Heart left ventricle (tissue), 16 donors: ENCODE data around the gene PRRX2. TPM values are rescaled to one million over a fixed set of nuclear protein-coding genes. Genes with fewer than 3 reads are reported as not detected.

Experiments used
- ATAC-seq, 4 donors: fragments of 200-7000 bp; cut with Tn5 transposase; one replicate each; pipeline ENCODE4 v1.9.1; 2020 to 2022; ENCODE audit warnings: moderate library complexity in 4 of 4, mild to moderate bottlenecking in 3 of 4, moderate number of reproducible peaks in 1 of 4
- DNase-seq, 5 donors: peaks; one replicate each; pipeline ENCODE4 v3.0.0-alpha.2; 2020
- H3K27ac ChIP-seq, 12 donors: fragments of 200-600 bp; sonication (generic) in 4 of 12; one replicate each; pipeline versions ENCODE4 v1.5.0 to v1.8.0; 2016 to 2022; ENCODE audit warnings: mild to moderate bottlenecking in 2 of 12
- H3K27me3 ChIP-seq, 9 donors: fragments of 200-600 bp; sonication (generic) in 2 of 9; one replicate each; pipeline versions ENCODE4 v1.5.1 to v1.8.0; 2016 to 2022; ENCODE audit warnings: mild to moderate bottlenecking in 3 of 9
- H3K36me3 ChIP-seq, 9 donors: fragments of 200-600 bp; sonication (generic) in 2 of 9; one replicate each; pipeline versions ENCODE4 v1.5.0 to v1.8.0; 2018 to 2022; ENCODE audit warnings: mild to moderate bottlenecking in 2 of 9
- H3K4me1 ChIP-seq, 12 donors: fragments of 200-600 bp; sonication (generic) in 4 of 12; one replicate each; pipeline versions ENCODE4 v1.5.0 to v1.8.0; 2016 to 2022; ENCODE audit warnings: mild to moderate bottlenecking in 3 of 12
- H3K4me3 ChIP-seq, 12 donors: fragments of 200-600 bp; sonication (generic) in 4 of 12; one replicate each; pipeline versions ENCODE4 v1.5.0 to v1.8.0; 2017 to 2022; ENCODE audit warnings: mild to moderate bottlenecking in 9 of 12, moderate library complexity in 4 of 12
- H3K9me3 ChIP-seq, 12 donors: fragments of 200-600 bp; sonication (generic) in 4 of 12; one replicate each; pipeline versions ENCODE4 v1.5.0 to v1.8.0; 2016 to 2022; ENCODE audit warnings: mild to moderate bottlenecking in 1 of 12
- POLR2A ChIP-seq, 2 donors: fragments of 450-650 bp; IDR thresholded peaks; one replicate each; pipeline ENCODE4 v1.6.1; 2017; ENCODE audit warnings: antibody characterized with exemption in 2 of 2, mild to moderate bottlenecking in 2 of 2, moderate library complexity in 2 of 2
- WGBS, 4 donors: extraction: QIAGEN DNeasy Blood & Tissue Kit in 2 of 4; methylation state at CpG; one replicate each; pipeline versions ENCODE4 v1.1.5 to v1.1.7; 2013 to 2018; 5-methylcytosine and 5-hydroxymethylcytosine counted together
- intact Hi-C, 10 donors: fragments of 100-400 bp; cut with DNase I; formaldehyde crosslinking; loops; one replicate each; pipeline versions ENCODE4 v1.11.1 to v1.14.2; 2022
- polyA plus RNA-seq, 2 donors: library from polyadenylated mRNA; stranded (reverse); fragments of 200-250 nt; gene quantifications; one replicate each; pipeline ENCODE4 v1.2.3, GENCODE V29; 2013
- total RNA-seq, 9 donors: library from RNA; depleted of rRNA in 2 of 9; stranded (reverse); fragments of >200 nt in 2 of 9; fragmentation: NEBNext Ultra II Directional in 3 of 9; extraction: Animal tissue kit (Norgen Biotek cat#: 25700) in 3 of 9; gene quantifications; one replicate each; pipeline versions ENCODE4 v1.1.0 to v1.2.4, GENCODE V29; 2016 to 2023
- TF ChIP-seq, protein P1 (sequence below), 12 donors: fragments of 200-600 bp; sonication (generic) in 4 of 12; IDR thresholded peaks; one replicate each; pipeline versions ENCODE4 v1.5.0 to v1.8.0; 2018 to 2022; ENCODE audit warnings: antibody characterized with exemption in 12 of 12, mild to moderate bottlenecking in 5 of 12
- donor health status: ischemic (EF 13 %, LVEDD 7.1; RV severe dilation, severe dysfunction).
- donor health status: healthy with polysubstance abuse.
- donor health status: DM: no; HTN: yes; CAD: no.
- donor health status: DM: no; HTN: no; CAD: no.
- donor health status: ischemic (EF 25% LVEDD 6.9; RV normal size, moderate dysfunction).
- donor health status: ischemic (EF 25% LVEDD 5.7; RV mildly dilated, moderate dysfunction).
- donor health status: healthy.
- donor health status: DM: yes; HTN: yes; CAD: no.
- donor health status: ischemic (EF 35%, LVEDD 5.7; RV mildly dilated, moderate dysfunction).
- donor health status: nonischemic (EF 11% LVEDD 7.7; RV severe dilation, severe dysfunction).
- donor health status: DM: yes; HTN: yes; CAD: no.
- donor health status: PGD.
- donor health status: ischemic (EF 29% LVEDD 5.4; RV normal size, mild dysfunction).
- donor health status: nonischemic (EF 23%, LVEDD 6.1; RV moderate dilation, normal function).

PRRX2 gene
- total and polyA plus RNA-seq, 11 donors = 0.22 to 1.5 (median 0.75) TPM; not detected in 1

DNA sequence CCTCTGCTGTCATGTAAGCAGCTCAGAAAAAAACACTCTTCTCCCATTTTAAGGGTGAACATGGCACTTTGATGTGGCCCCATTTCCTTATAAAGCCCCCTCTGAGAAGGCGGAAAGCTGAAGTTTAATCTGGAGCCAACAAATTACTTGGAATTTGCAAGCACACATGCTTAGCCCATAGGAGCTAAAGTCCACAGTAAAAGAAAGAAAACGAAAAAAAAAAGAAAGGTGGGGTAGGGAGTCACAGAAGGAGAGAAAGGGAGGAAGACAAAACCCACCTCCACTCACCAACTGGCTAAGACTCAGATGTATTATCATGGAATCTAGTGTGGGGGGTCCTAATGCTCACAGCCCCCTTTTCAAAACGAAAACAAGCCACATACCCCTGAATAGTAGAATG is 30.4 kb downstream of the PRRX2 start:
- H3K36me3 ChIP-seq = no peaks in the 10 kb centered on the region

DNA sequence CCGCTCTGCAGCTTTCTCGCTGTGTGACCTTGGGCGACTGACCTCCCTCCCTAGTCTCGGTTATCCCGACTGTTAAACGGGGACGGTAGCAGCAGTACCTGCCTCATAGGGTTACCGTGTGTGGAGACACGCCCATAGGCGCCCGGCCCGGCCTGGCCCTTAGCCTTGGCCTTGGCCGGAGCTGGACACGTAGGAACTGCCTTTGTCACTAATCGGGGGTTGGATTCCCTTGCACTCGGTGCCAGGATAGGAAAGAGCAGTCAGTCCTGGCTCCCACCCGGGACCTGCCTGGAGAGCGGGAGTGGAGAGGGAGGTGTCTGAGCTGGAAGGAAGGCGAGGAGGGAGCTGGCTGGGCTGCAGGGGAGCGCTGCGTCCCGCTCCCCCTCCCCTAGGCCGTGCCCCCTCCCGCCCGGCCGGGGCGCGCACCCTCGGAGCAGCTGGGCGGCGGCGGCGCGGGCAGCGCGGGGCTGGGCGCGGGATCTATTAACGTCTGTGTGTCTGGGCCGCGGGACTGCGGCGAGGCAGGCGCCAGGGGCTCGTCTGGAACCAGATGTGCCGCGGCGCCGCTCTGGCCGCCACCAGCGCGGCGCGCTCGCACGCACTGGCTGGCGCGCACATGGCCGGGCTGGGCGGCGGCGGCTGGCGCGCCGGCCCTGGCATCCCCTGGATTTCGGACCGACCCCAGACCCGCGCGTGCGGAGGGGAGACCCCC is 31.7 kb downstream of the PRRX2 start:
- Histone ChIP-seq H3K9me3 (no peaks in the 10 kb centered on the region), H3K36me3 (no peaks in the 10 kb centered on the region), H3K27ac (peak overlapping the region in 7 of 12 donors; percentile 37 to 82 (median 70)), H3K4me3 (peak overlapping the region in 11 of 12 donors; percentile 25 to 63 (median 45)), H3K4me1 (peaks cover 0 to 18% (median 7%) of the 10 kb centered on the region in 12 donors), H3K27me3 (peaks cover 0 to 38% (median 5%) of the 10 kb centered on the region in 9 donors)
- peak in 4 of 5 donors; percentile 42 to 73 (median 45) for DNase-seq
- TF ChIP-seq POLR2A (IDR thresholded peaks at IDR 0.05) = no peak
- TF ChIP-seq, protein P1, sequence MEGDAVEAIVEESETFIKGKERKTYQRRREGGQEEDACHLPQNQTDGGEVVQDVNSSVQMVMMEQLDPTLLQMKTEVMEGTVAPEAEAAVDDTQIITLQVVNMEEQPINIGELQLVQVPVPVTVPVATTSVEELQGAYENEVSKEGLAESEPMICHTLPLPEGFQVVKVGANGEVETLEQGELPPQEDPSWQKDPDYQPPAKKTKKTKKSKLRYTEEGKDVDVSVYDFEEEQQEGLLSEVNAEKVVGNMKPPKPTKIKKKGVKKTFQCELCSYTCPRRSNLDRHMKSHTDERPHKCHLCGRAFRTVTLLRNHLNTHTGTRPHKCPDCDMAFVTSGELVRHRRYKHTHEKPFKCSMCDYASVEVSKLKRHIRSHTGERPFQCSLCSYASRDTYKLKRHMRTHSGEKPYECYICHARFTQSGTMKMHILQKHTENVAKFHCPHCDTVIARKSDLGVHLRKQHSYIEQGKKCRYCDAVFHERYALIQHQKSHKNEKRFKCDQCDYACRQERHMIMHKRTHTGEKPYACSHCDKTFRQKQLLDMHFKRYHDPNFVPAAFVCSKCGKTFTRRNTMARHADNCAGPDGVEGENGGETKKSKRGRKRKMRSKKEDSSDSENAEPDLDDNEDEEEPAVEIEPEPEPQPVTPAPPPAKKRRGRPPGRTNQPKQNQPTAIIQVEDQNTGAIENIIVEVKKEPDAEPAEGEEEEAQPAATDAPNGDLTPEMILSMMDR (IDR thresholded peaks at IDR 0.05) = no peak
- intact Hi-C loops = no loop called here
- 1 to 37% (median 4%) methylated on average over 5 to 71 of the region's 71 CpGs for WGBS, 4 donors
- peak in 3 of 4 donors; percentile 38 to 75 (median 71) for ATAC-seq

More for the DNA sequence above, 30.4 kb downstream of the PRRX2 start:
- H3K4me3 ChIP-seq = no peak overlapping the region
- TF ChIP-seq, protein P1 (IDR thresholded peaks at IDR 0.05) = no peak
- no peak for TF ChIP-seq POLR2A (IDR thresholded peaks at IDR 0.05)
- no peak for DNase-seq
- H3K9me3 ChIP-seq = no peaks in the 10 kb centered on the region
- peaks cover 0 to 18% (median 7%) of the 10 kb centered on the region in 12 donors for H3K4me1 ChIP-seq
- WGBS, 4 donors = 79 to 82% (median 81%) methylated on average over 3 of the region's 3 CpGs
- H3K27ac ChIP-seq = no peak overlapping the region
- ATAC-seq = no peak
- H3K27me3 ChIP-seq = peaks cover 0 to 38% (median 5%) of the 10 kb centered on the region in 9 donors
- intact Hi-C loops = no loop called here

DNA sequence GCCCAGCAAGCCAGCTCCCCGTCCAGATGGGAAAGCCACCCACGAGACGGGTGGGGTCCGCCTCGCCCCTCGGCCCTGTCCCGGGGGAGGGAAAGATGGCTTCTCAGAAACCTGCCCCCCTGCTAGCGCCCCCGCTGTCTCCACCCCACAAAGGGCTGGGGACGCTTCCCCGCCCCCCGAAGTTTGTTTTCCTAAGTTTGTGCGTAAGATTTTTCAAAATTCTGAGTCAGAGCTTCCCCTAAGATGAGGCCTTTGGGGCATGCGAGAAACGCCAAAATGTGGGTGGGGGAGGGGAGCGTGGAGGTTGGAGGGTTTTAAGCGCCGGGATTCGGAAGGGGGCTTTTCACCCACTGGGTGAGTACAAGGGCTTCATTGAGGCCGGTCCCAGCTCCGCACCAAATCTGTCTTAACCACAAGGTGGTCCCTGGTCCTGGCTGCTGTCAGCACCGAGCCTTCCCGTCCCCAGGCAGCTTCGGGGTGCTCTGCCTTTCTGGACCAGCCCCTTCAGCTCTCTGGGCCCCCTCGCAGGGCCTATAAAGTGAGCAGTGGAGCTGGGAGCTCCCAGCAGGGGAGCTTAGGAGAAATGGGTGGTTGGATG is 32.3 kb downstream of the PRRX2 start:
- 4 to 7% (median 5%) methylated on average over 20 to 25 of the region's 25 CpGs for WGBS, 4 donors
- intact Hi-C loops = no loop called here
- H3K36me3 ChIP-seq = no peaks in the 10 kb centered on the region
- DNase-seq = peak in 4 of 5 donors; percentile 33 to 68 (median 42)
- peaks cover 0 to 22% (median 7%) of the 10 kb centered on the region in 12 donors for H3K4me1 ChIP-seq
- TF ChIP-seq POLR2A (IDR thresholded peaks at IDR 0.05) = no peak
- TF ChIP-seq, protein P1 (IDR thresholded peaks at IDR 0.05) = no peak
- peaks cover 0 to 38% (median 5%) of the 10 kb centered on the region in 9 donors for H3K27me3 ChIP-seq
- peak overlapping the region in 11 of 12 donors; percentile 25 to 63 (median 45) for H3K4me3 ChIP-seq
- H3K27ac ChIP-seq = peak overlapping the region in 7 of 12 donors; percentile 39 to 82 (median 70)
- no peaks in the 10 kb centered on the region for H3K9me3 ChIP-seq
- peak in 3 of 4 donors; percentile 19 to 62 (median 30) for ATAC-seq

DNA sequence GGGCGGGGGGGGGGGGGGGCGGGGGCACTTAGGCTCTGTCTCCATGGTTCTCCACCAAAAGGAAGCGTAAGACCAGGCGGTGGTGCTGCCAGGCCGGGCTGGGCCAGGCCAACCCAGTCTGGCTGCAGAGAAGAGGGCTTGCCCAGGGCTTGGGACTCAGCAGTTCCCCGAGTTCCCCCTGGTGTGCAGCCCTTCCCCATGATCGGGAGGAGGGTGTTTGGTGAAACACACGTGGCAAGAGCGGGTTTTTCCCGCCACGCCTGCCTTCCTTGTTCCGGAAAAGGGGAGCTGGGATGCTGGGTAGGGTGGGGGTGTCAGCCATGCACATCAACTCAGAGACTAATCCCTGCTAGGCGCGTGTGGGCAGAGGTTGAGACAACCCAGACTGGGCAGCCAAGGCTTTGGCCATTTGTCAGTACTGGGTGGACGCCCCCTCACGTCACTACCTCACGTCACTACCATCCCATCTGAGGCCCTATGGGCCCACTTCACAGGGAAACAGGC is 32.9 kb downstream of the PRRX2 start:
- H3K4me3 ChIP-seq = peak overlapping the region in 7 of 12 donors; percentile 35 to 63 (median 47)
- H3K36me3 ChIP-seq = no peaks in the 10 kb centered on the region
- no peak for TF ChIP-seq POLR2A (IDR thresholded peaks at IDR 0.05)
- TF ChIP-seq, protein P1 (IDR thresholded peaks at IDR 0.05) = no peak
- H3K4me1 ChIP-seq = peaks cover 0 to 28% (median 7%) of the 10 kb centered on the region in 12 donors
- DNase-seq (peak in 4 of 5 donors; percentile 34 to 77 (median 42)), ATAC-seq (peak; percentile 29 to 75 (median 60))
- WGBS, 4 donors = 43 to 70% (median 65%) methylated on average over 8 to 17 of the region's 17 CpGs
- intact Hi-C loops = no loop called here
- H3K27me3 ChIP-seq = peaks cover 0 to 38% (median 5%) of the 10 kb centered on the region in 9 donors
- H3K9me3 ChIP-seq = no peaks in the 10 kb centered on the region
- H3K27ac ChIP-seq = peak overlapping the region in 7 of 12 donors; percentile 39 to 82 (median 61)
